GM19238 (cell line): ENCODE results near the gene SLC35D1.
"Not testable (repeated sequence)": the region's sequence is repeated elsewhere in the genome, so short reads cannot be mapped to it uniquely, and the experiment has no call there.

Source experiments
- DNase-seq: peaks from one replicate; pipeline ENCODE4 v3.0.0; 2011; ENCODE audit warnings: low spot score; ENCODE audit not compliant: insufficient read length

Gene SLC35D1

DNA sequence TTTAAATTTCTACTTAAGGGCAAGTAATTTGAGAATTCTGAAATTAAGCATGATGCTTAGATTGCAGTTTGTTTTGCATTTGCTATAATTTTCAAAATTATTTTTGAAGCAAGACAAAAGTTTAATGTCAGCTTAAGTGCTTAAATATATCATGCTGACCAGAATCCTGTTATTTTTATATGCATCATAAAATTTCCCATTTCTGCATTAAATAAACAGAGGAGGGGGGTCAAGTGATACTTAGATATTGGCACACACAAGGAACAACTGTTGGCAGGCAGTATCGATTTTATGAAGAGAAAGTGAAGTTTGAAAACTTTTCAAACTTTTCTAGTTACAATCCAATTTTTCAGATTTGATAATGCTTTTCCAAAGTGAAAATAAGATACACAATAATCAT lies 68.1 kb downstream of the SLC35D1 start:
- DNase-seq = no peak

DNA sequence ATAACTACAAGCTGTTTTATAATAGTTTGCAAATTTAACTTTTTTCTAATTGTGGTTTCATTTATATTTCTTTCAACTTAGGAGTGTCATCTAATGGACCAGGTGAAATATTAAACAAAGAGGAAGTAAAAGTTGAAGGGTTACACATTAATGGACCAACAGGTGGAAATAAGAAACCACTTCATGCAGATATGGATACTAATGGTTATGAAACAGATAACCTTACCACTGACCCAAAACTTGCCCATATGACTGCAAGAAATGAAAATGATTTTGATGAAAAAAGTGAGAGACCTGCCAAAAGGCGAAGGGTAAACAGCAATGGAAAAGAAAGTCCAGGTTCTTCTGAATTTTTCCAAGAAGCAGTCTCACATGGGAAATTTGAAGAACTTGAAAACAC lies 69.5 kb downstream of the SLC35D1 start:
- DNase-seq = no peak

DNA sequence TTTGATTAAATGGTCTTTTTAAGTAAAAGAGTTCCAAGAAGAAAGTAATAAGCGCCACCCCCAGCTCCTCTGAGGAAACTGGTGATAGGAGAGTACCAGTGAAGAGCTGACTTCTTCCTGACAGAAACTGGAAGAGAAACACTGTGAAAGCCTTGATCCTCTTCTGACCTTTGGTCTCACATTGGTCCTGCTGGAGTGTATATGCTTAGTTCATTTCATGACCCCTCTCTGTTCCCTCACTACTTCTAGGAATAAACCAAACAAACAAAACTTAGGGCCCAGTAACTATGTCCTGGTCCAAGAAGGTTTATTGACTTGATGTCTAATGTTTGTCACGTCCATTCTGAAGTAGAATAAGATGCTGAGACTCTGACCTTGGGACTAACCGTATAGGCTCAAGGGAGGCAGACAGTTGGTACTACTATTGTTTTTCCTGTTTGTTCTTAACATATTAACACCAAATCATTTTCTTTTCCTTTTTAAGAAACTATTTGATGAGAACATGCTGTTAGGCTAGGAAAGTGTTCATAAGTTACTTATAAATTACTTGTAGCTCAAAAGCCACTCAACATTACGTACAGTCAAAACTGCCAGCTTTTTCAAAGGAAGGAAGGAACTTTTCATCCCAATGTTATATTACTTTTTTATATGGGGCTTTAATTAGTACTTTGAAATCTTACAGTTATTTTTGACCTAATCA lies 71.2 kb downstream of the SLC35D1 start:
- no peak for DNase-seq

DNA sequence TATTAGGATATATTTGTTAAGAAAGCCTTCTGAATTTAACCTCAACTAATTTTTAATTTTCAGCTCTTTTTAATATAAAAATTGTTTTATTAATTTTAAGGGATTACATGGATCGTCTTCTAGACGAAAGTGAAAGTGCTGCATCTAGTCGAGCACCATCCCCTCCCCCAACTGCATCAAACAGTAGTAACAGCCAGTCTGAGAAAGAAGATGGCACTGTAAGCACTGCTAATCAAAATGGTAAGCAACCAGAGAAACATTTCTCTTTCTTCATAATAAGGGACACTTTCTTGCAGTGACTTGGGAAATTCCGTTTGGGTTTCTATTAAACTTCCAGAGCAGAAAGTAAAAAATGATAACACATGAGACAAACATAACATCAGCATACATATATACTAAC lies 72.3 kb downstream of the SLC35D1 start:
- DNase-seq = no peak

DNA sequence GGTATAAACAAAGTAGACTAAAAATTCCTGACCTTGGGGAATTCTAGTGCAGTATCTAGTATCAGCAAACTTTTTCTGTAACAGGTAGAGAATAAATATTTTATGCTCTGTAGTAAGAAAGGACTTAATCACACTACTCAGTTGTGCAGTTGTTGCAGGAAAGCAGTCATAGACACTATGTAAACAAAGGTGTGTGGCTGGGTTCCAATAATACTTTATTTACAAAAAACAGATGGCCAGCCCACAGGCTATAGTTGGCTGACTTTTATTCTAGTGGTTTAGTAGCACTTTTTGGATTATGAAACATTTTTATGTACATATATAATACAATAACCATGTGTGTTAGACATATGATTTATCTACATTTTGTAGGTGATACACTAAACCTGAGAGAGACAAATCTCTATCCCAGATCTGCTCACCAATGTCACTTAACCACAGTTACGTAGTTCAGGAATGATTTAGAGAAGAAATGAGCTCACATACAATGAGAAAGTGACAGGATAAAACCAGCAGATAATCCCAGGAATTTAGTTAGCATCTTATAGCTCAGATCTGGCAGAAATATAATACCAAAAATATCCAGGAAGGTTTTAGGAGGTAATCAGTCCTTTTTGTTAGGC lies 73.1 kb downstream of the SLC35D1 start:
- DNase-seq = no peak

DNA sequence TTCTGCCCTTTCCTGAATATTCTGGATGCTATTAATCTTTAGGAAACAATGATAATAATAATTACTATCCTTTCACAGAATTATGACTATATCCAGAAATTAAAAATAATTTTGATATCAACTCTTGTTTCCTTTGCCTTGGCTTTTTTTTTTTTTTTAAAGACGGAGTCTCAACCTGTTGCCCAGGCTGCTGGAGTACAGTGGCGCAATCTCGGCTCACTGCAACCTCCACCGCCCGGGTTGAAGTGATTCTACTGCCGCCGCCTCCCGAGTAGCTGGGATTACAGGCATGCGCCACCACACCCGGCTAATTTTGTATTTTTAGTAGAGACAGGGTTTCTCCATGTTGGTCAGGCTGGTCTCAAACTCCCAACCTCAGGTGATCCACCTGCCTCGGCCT lies 74.3 kb downstream of the SLC35D1 start:
- DNase-seq = not testable (repeated sequence)

DNA sequence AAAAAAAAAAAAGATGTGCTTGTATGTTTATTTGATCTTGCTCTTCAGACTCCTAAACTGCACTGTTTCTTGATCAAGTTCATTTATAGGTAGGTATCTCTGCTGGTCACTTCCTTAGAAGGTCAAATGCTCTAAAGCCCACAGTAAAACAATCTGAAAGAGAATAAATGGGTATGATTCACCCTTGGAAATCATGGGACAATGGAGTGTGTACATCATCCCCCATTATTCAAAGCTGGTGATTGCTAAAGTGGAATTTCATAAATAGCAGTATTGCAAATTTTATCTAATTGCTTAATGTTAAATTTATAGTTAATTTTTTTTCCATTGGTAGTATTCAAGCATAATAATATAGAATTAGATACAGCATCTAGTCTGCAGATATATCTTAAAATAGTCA lies 75.7 kb downstream of the SLC35D1 start:
- no peak for DNase-seq

DNA sequence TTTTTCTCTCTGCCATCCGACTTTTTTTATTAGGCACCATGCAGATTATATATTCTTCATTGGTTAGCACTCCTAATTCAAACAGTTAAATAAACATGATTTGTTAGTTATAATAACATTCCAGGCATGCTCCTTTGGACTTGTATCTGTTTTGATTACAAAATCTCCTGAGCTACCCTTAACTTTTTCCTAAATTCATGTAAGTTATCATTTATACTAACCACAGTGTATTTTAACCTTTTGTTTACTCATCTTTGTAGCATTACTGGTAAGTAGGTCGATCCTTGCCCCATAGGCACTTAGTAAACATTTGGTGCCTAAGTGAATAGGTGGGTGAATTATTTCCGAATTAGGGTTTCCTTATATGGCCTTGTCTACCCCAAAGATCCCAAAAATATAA lies 85.4 kb downstream of the SLC35D1 start:
- DNase-seq = no peak

DNA sequence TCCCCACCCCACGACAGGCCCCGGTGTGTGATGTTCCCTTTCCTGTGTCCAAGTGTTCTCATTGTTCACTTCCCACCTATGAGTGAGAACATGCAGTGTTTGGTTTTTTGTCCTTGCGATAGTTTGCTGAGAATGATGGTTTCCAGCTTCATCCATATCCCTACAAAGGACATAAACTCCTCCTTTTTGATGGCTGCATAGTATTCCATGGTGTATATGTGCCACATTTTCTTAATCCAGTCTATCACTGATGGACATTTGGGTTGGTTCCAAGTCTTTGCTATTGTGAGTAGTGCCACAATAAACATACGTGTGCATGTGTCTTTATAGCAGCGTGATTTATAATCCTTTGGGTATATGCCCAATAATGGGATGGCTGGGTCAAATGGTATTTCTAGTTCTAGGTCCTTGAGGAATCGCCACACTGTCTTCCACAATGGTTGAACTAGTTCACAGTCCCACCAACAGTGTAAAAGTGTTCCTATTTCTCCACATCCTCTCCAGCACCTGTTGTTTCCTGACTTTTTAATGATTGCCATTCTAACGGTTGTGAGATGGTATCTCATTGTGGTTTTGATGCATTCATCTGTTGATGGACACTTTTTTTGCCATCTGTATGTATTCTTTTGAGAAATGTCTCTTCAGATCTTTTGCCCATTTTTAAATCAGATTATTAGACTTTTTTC lies 87.6 kb downstream of the SLC35D1 start:
- not testable (repeated sequence) for DNase-seq

DNA sequence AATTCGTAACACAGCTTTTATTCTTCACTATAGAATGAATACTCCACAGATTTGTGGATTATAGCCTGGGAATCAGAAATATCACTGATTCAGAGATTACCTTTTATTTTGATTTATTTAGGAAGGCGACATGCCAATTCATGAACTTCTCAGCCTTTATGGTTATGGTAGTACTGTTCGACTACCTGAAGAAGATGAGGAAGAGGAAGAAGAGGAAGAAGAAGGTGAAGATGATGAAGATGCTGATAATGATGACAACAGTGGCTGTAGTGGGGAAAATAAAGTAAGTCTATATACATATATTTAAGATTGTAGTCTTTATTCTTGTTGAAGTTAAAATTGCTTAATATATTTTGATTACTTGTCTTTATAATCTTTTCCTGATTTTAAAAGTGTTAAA lies 96.0 kb downstream of the SLC35D1 start:
- no peak for DNase-seq

DNA sequence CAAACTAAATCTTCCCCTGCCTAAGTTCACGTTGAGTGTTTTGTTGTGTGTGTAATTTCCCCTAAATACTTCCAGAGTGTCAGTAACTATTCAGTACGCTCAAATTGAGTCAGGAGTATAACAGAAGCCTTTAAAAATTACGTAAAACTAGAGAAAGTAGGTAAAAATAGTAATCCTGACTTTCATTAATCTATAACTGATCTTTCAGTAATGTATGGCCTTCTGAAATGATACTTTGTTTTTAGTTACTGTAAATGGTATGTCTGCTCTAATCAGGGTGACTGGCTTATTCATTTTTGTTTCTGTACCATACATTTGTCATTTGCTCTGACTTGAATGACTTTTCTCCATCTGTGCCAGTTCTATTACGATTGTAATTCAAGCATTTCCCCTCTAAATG lies 99.7 kb downstream of the SLC35D1 start:
- no peak for DNase-seq

DNA sequence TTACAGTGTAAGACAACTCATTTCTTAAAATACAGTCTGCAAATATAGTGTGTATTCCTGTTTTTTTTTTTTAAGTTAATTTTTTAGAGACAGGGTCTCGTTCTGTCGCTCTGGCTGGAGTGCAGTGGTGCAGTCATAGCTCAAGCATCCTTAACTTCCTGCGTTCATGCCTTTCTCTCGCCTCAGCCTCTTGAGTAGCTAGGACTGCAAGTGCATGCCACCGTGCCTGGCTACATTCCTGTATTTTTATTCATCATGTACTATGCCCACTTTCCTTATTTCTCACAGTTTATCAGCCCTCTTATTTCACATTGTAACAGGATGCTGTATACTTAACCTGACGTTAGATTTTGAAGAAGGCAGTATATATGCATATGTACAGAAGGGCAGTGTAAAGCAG lies 102.4 kb downstream of the SLC35D1 start:
- no peak for DNase-seq
